ENCODE results near the gene SMYD2.

SMYD2 gene

DNA sequence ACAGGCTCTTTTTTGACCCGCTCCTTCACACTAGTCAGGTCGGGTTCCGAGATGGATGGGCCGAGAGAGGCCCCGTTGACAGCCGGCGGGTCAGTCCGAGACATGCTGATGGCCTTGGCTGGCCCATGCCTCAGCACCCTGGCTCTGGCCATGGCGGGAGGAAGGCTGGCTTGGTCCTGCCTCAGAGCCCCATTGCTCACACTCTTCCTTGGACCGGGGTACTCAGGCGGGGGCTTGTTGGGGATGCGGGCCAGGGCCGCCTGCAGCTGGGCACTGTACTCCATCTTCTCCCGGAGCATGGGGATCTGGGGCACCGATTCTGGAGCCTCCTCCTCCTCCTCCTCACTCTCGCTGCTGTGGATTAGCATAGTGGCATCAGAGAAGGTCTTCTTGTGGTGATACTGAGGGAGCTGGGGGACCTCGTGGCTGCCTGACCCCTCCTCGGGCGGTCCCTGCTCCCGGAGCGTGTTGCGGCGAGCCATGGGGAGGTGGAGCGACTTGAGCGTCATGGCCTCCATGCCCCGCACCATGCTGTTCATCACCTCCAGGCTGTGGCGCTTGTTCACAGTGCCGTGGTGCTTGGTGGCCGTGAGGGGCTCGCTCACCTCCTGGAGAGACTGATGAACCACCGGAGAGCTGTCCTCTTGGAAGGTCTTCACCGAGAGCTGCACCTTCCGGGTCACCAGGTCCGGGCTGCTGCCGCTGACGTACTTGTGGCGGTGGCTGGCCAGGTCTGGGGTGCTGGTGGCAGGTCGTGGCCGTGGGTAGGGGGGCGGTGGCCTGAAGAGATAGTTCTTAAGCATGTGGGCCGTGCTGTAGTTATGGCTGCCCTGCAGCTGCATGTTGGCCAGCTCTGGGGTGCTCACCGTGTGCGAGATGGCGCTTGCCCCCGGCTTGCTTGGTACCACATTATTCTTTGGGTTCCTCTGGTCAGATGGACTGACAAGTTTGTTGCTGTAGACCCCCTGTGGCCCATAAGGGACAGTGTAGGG is 102.7 kb downstream of the SMYD2 start:
- H3K9me3 ChIP-seq (ENCODE audit: severe bottlenecking) = no peaks in the 10 kb centered on the region
- H3K4me1 ChIP-seq (ENCODE audit: insufficient read depth, poor library complexity, severe bottlenecking) = no peaks in the 10 kb centered on the region
- no peak overlapping the region for H3K27ac ChIP-seq (ENCODE audit: poor library complexity, severe bottlenecking)
- no peak for TF ChIP-seq CTCF (IDR thresholded peaks at IDR 0.05; ENCODE audit: poor library complexity, severe bottlenecking)
- H3K36me3 ChIP-seq (ENCODE audit: low read depth) = peaks cover 35% of the 10 kb centered on the region
- H3K4me3 ChIP-seq (ENCODE audit: severe bottlenecking) = no peak overlapping the region
- no peak for ATAC-seq (ENCODE audit: low read depth)
- no peaks in the 10 kb centered on the region for H3K27me3 ChIP-seq (ENCODE audit: insufficient read depth, poor library complexity, severe bottlenecking)
- no peak for DNase-seq (ENCODE audit: low spot score)

GRCh38 chr1:214384373-214385079 is 103.6 kb downstream of the SMYD2 start:
- Histone ChIP-seq H3K4me1 (ENCODE audit: insufficient read depth, poor library complexity, severe bottlenecking) (no peaks in the 10 kb centered on the region), H3K4me3 (ENCODE audit: severe bottlenecking) (no peak overlapping the region), H3K36me3 (ENCODE audit: low read depth) (peaks cover 40% of the 10 kb centered on the region), H3K27me3 (ENCODE audit: insufficient read depth, poor library complexity, severe bottlenecking) (no peaks in the 10 kb centered on the region), H3K27ac (ENCODE audit: poor library complexity, severe bottlenecking) (no peak overlapping the region), H3K9me3 (ENCODE audit: severe bottlenecking) (no peaks in the 10 kb centered on the region)
- ATAC-seq (ENCODE audit: low read depth) (no peak), DNase-seq (ENCODE audit: low spot score) (no peak)
- TF ChIP-seq CTCF (IDR thresholded peaks at IDR 0.05; ENCODE audit: poor library complexity, severe bottlenecking) = no peak

GRCh38 chr1:214385428-214385827 is 104.5 kb downstream of the SMYD2 start:
- H3K4me3 ChIP-seq (ENCODE audit: severe bottlenecking) = no peak overlapping the region
- H3K27me3 ChIP-seq (ENCODE audit: insufficient read depth, poor library complexity, severe bottlenecking) = no peaks in the 10 kb centered on the region
- peaks cover 40% of the 10 kb centered on the region for H3K36me3 ChIP-seq (ENCODE audit: low read depth)
- TF ChIP-seq CTCF (IDR thresholded peaks at IDR 0.05; ENCODE audit: poor library complexity, severe bottlenecking) = no peak
- no peak overlapping the region for H3K27ac ChIP-seq (ENCODE audit: poor library complexity, severe bottlenecking)
- ATAC-seq (ENCODE audit: low read depth) (no peak), DNase-seq (ENCODE audit: low spot score) (no peak)
- H3K4me1 ChIP-seq (ENCODE audit: insufficient read depth, poor library complexity, severe bottlenecking) = no peaks in the 10 kb centered on the region
- no peaks in the 10 kb centered on the region for H3K9me3 ChIP-seq (ENCODE audit: severe bottlenecking)

- Histone ChIP-seq H3K9me3 (ENCODE audit: severe bottlenecking) (no peaks in the 10 kb centered on the region), H3K27ac (ENCODE audit: poor library complexity, severe bottlenecking) (no peak overlapping the region), H3K36me3 (ENCODE audit: low read depth) (peaks cover 40% of the 10 kb centered on the region), H3K4me1 (ENCODE audit: insufficient read depth, poor library complexity, severe bottlenecking) (no peaks in the 10 kb centered on the region), H3K4me3 (ENCODE audit: severe bottlenecking) (no peak overlapping the region), H3K27me3 (ENCODE audit: insufficient read depth, poor library complexity, severe bottlenecking) (no peaks in the 10 kb centered on the region)
- DNase-seq (ENCODE audit: low spot score) (no peak), ATAC-seq (ENCODE audit: low read depth) (no peak)
- no peak for TF ChIP-seq CTCF (IDR thresholded peaks at IDR 0.05; ENCODE audit: poor library complexity, severe bottlenecking)
Observed at GRCh38 chr1:214386333-214386732, 105.4 kb downstream of the SMYD2 start.
